HG02943 (cell line): ENCODE data around the gene CHRM2.

ENCODE experiments used
- ATAC-seq: cut with Tn5 transposase; IDR thresholded peaks from one replicate; pipeline ENCODE4 v1.9.1; 2021; ENCODE audit warnings: mild to moderate bottlenecking, low read depth, moderate library complexity; ENCODE audit not compliant: unreplicated experiment

CHRM2 gene

DNA sequence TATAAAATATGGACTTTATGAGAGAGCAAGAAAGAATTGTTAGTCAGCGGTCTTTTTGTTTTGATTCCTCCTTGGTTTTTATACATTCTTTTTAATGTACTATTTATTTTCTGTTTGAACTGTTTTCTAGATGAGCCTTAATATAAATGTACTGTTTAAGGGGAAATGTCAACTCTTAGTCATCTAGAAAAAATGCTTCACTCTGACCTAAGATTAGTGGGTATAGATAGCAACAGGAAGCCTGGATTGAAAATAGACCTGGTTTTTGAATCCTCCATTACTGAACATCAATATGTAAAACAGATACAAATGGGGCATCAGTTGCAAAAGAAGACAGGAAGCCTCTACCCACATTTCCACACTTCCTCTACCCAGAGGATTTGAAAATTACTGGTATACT, 87.8 kb downstream of the CHRM2 start:
- ATAC-seq, result no peak

DNA sequence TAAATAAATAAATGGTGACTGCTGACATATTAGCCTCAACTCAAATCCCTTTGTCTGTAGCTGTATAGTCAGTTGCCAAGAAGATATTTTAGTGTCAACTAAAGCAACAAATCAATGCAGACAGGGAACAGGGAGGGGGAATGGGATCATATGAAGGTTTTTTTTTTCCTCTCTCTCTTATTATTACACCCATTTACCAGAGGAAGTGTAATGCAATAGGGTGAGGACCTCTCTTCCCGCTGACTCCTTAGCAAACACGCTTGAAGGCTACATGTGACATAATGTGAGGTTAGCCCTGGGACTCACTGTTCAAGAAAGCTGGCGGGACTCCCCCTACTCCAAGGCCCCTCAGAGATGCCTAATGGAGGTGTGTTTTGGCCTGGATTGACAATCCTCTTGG, 88.2 kb downstream of the CHRM2 start:
- no peak for ATAC-seq

DNA sequence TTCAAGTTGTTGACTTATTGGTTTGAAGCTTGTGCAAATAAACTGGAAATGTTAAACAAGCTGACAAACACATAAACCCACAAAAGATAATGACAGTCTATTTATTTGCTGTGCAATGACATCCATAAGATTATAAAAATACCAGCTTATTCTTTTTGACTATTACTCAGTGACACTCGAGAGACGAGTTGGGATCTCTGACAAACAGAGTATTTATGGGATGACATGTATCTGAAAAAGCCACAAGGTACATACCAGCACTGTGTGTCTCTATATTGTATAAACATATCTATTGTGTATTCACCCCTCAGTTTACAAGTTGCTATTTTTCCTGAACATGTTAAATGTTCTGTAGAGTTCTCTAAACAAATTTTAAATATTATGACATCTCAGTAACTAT, 88.9 kb downstream of the CHRM2 start:
- no peak for ATAC-seq

DNA sequence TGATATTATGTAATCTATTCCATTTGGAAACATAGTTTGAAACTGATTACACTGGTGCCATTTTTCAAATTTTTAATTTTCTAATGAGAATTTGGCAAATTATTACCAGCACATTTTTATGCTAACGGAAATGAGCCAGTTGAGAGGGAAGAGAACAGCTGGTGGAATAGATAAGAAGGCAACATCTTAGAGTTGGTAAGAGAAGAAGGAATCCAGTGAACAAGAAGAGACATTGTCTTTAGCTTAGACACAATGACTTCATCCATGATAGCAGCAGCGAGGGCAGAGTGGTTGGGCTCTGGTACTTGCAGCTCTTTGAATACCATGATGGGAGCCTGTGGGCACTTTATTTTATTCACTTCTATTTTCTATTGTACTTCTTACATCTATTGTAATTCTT, 89.6 kb downstream of the CHRM2 start:
- ATAC-seq, result no peak

DNA sequence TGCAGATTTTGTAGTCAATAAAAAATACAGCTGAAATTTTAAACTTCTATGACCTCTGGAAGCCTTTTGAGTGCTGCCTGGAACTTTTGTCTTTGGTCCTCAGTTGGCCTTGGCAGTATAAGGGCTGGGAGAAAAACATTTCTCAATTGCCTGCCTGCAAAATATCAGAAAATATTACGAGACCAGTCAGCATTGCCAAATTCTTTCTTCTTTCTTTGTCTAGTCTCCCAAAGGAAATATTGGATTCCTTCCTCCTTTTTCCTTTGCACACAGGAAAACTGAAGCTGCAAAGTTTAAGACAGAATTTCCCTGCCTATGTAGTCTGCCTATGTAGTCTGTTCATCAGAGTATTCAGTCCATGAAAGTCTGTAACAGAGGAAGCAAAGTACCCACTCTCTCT, 95.9 kb downstream of the CHRM2 start:
- no peak for ATAC-seq

DNA sequence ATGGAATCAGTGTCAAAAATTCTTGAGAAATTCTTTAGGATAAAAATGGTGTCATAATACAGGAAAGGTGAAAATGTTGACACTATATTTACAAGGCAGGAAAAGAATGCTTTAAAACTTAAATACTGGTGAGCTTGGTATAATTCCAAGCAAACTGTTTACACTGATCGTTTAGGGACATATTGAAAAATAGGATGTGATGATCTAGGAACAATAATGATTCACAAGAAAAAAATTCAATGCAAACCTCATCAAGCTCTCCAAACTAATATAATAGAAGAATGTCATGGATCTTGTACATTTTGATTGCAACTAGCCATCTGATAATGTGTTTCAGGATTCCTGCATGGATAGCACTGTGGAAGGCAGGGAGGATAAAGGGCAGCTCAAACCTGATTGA, 98.4 kb downstream of the CHRM2 start:
- no peak for ATAC-seq

DNA sequence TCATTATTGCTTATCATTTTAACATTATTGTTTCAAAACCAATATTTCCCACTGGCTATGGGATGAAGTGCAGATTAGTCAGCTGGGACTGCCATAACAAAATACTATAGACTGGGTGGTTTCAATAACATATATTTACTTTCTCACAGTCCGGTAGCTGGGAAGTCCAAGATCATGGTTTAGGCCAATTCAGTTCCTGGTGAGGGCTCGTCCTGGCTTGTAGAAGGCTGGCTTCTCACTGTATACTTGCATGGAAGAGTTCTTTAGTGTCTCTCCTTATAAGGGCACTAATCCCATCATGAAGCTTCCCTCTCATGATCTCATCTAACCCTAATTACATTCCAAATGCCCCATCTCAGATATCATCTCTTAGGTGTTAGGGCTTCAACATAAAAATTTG, 101.3 kb downstream of the CHRM2 start:
- no peak for ATAC-seq

DNA sequence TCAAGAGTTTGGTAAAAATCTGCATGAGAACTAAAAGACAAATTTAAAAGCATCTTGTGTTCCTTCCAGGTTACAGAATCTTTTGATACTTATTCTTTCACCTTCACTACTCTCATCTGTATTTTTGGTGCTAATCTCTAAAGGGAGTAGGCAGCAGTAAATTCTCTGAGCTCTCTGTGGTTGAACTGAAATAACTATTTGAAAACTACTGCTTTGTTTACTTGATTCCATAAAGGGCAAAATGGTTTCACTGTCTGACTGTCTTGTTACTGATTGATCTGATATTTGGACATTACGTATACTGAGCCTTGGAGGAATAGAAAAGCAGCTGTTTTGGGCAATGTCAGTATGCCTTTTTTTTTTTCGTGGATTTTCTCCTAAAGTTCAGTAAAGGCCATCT, 103.3 kb downstream of the CHRM2 start:
- no peak for ATAC-seq

DNA sequence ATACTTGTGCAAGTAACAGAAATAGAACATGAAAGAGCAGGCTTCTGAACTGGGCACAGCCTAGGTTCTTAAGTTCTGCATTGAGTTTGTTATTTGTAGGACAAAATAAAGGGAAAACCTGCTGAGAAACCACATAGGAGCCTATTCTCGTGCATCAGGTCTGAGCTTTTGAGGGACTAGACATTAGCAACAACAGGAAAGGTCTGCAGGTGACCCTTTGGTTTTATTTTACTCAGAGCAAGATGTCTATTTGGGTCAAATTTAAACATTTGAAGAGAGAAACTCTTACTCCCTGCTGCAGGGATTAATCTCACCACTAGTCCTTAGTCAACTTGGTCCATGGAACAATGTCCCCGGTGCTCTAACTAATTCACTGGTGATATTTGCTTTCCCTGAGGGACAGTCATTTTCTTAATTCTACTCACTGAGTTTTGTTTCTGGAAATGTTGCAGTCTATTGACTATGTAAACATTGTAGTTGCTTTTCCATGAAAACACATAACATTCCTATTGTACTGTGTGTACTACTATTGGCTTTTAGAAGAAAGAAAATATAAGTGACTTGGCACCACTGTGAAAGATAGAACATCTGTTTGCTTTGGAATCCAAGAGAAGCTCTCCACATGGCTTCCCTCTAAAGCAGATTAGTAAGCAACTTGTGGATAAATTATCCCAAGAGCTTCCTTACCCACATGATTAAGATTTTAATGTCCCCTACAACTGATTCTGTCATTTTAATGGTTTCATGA, 108.2 kb downstream of the CHRM2 start:
- no peak for ATAC-seq

DNA sequence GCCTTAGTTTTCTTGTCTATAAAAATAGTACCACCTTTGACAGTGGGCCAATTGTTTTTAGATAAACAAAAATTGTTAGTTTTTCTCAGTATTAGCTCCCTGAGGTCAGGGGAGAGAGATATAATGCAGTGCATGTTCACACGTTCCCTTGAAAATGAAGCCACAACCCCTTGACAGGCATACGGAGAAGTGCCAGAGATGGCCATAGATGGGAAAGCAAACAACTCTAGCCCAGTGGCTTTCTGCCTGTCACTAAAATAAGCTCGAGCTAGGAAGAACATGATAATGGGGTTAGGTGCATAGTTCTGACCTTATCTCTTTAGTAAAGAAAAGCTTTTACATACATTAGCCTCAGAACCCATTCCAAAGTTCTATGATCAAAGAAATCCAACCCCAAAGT, 124.9 kb downstream of the CHRM2 start:
- ATAC-seq, result no peak

DNA sequence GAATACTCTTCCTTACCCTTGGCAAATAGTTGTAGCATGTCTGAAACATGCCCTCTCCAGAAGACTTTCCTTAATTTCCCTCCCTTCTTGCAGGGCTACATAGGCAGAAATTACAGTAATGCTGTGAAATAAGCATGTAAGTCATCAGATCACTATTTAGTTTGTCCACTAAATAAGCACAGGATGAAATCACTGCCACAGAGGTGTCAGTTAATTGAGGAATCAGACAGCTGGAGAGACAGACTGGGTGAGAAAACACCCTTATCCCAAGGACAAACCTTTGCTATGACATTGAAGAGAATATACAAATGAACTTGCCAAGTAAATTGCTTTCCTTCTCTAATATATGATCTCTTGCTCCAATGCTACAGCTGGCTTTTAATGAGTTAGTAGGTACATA, 129.3 kb downstream of the CHRM2 start:
- ATAC-seq, result no peak

DNA sequence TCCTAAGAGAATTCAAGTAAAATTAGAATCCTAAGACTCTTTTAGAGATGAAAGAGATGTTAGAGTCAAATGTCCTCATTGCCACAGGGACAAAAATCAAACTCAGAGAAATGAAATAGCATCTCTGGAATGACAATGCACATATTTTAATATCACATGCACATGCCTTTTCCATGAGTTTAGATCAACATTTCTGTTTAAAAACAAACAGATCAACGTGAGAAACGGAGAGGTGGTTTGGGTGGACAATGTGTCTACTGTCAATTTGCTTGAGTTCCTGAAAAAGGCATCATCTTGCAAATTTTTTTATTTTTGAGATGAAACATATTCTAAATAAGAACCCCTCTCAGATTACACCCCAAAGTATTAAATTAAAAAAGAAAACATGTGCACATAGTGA, 130.0 kb downstream of the CHRM2 start:
- ATAC-seq, result no peak

DNA sequence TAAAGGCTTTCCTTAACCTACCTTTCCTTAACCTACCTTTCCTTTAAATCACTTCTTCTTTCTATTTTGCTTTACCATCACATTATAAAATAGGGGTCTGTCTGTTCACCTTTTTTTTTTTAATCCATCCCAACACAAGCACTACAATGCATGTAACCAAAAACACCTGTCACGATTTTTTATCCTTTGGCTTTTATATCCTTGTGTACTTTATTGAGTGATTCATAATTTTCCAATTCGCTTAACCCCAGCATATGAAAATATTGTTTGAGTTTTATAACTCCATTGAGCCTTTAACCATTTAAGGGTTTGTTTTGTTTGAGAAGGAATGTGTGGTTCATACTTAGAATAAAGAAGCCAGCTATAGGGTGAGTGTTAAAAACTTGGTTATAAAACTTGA, 132.2 kb downstream of the CHRM2 start:
- no peak for ATAC-seq

DNA sequence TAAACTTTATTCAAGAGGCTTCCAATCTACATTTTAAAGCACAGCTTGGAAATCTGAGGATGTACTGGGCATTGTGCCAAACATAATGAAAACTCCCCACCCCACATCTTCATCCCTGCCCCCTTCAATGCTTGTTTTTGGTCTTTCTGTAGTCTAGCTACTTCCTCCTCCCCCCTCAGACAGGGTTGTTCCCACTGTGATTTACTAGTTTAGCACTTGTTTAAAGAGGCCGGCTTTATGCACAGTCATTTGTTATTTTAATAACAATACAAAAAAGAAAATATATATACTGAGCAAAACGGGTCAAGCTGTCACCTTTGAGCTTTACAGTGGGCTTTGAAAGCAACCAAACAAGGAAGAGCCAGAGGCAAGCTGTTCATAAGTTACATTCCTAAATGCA, 132.6 kb downstream of the CHRM2 start:
- no peak for ATAC-seq

DNA sequence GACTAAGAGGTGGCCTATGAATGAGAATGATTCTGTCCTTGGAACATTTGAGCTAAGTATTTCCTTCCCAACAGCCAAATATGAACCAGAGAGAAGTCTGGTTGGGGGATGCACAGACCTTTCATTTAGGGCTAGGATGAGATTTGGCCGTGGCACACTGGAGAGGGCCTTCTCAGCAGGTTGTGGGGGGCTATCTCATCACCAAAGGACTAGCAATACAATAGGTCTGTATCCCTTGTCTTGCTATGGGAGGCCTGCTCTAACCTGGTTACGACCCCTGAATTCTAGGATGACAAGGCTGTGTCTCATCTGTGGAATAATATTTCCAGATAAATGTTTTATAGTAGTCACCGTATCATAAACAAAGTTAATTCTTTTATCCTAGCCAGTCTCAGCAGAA, 133.0 kb downstream of the CHRM2 start:
- ATAC-seq, result no peak

DNA sequence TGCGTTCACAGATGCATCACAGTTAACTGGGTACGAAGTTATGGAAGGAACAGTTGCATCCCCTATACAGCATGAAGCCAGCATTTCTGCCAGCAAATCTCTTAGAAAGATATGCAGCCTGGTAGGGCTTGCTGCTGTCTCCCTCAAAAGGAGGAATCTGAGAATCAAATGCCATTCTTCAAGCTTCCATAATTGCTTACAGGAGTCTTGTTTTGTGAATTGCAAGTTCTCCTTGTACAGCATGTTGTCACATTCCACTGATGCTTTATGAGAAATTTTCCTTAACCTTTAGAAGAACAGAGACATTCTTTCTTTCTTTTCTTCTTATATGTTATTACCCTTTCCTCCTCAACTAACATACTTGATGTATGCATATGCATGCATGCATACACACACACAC, 134.6 kb downstream of the CHRM2 start:
- no peak for ATAC-seq

DNA sequence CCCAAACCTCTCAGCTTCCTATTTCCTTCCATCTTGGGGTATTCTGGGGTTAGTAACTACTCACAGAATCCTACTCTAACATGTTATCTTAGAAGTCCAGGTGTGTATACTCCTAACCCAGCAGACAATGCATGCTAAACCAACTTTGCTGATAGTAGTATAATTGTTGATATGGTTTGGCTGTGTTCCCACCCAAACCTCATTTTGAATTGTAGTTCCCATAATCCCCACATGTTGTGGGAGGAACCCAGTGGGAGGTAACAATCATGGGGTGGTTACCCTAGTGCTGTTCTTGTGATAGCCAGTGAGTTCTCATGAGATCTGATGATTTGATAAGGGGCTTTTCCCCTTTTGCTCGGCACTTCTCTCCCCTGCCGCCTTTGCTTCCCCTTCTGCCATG, 135.1 kb downstream of the CHRM2 start:
- ATAC-seq, result no peak

DNA sequence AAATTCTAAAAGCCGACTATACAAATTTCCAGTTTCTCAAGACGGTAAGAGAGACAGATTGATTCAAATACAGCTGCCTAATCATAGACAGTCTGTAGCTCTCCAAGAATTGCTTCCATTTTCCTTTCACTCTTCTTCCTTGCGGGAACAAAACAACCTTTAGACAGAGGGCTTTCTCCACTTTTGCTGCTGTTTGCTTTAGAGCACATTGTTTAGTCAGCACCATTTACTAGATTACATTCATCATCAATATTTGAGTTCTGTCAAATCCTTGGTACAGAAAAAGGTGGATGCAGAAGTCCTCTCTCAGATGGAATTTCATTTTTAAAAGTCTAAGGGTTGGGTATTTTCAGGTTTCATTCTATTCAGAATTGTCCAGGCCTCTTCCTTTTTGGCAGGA, 137.4 kb downstream of the CHRM2 start:
- no peak for ATAC-seq

DNA sequence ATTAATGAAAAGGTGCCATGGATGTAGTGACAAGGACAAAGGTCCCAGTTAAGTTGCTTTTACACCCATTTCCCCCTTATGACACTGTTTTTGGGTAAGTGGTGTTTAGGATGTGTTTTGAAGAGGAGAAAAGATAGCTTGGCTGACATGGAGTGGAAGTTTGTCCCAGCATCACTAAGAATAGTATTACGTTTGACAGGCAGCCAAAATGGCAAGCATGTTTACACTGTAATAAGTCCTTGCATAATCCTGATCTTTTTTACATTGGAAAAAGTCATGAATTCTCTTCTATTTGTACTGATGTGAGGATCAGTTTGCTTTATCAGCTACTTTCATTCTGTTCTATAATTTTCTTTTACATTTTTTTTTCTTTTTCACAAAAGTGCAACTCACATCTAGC, 137.8 kb downstream of the CHRM2 start:
- no peak for ATAC-seq

DNA sequence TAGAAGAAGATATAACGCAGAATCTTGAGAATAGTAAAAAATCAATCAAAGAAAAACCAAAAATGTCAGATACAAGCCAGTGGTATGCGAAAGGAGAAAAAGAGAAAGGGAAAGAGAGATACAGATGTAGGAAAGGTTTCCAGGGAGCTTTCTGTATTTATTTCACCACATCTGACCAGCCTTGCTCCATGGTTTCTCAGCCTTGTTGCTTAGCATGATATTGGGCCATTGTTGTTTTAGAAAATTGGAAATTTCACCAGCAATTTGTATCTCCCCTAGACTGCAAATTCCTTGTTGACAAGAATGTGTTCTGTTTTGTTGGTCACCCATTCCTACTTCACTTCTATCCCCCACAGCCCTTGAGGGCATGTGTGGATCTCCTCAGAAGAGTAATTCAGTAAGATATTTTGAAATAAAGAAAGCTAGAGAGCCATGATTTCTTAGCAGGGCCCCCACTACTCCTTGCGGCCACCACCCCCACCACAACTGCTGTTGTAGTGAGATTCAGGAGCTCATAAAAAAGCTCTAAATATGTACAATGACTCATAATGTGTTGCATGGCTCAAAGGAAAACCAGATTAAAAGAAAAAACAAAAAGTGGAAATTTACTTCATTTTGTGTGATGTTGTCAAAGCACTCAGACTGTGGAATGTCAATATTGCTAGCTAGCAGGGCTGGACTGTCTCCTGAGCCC, 138.7 kb downstream of the CHRM2 start:
- ATAC-seq, result no peak

DNA sequence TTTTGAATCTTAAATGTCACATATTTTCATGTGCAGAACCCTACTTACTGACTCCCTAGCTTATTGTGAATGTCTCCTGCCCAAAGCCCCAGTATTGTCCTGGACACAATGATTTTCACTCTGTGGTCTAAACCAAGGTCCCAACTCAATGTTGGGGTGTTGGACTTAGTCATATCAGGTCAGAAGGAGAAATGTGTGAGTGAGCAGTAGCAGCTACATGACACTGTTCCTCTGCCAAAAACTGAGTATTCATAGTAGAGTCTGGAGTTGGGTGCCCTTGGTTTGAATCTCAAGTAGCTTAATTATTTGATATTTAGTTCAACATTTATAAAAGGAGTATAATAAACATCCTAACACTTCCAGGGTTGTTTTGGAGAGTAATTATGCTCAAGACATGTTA, 141.0 kb downstream of the CHRM2 start:
- ATAC-seq, result no peak

DNA sequence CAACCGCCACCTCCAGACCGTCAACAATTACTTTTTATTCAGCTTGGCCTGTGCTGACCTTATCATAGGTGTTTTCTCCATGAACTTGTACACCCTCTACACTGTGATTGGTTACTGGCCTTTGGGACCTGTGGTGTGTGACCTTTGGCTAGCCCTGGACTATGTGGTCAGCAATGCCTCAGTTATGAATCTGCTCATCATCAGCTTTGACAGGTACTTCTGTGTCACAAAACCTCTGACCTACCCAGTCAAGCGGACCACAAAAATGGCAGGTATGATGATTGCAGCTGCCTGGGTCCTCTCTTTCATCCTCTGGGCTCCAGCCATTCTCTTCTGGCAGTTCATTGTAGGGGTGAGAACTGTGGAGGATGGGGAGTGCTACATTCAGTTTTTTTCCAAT, 146.6 kb downstream of the CHRM2 start:
- no peak for ATAC-seq
